ENCODE measurements around the gene USP7. TPM values are rescaled to one million over a fixed set of nuclear protein-coding genes. Genes with fewer than 3 reads are reported as not detected.

The USP7 gene
- total RNA-seq, result 57.9 TPM

DNA sequence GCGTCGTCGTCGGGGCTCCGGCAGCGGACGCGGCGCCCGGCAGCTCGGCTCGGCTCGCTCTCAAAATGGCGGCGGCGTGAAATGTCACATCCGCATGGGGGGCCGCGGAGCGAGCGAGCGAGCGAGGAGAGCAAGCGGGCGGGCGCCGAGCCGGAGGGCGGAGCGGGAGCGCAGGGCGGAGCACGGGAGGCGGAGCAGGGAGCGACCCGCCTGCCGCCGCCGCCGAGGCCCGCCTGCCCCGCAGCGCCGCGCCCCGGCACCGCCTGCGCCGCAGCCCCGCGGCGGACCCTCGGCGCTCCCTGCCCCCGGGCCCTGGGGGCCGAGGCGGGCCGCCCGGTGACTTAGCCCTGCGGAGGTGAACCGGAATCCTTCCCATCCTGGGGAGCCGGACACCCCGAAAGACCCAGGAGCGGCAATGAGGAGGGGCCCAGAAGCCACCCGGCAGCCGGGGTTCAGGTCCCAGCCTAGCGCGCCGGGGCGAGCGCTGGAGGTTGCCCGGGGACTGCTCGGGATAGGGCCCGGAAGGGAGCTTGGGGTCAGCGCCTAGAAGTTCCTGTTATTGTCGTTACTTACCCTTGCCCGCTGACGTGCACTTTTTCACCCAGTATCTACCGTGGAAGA lies at the start of gene USP7:
Gene USP7, minus strand, starts transcription at position 86 of the 621 bp plus-strand sequence. CDS start 621 bp downstream, outside the sequence.
- peak within 1 kb of the TSS; percentile 70 for H3K27ac ChIP-seq (ENCODE audit: low read depth, low read length)
- H3K9ac ChIP-seq (ENCODE audit: low read depth in 1 of 3, low read length in 3 of 3), result peak within 1 kb of the TSS; percentile 80 to 86 (median 85)
- H3K4me3 ChIP-seq (ENCODE audit: low read length in 3 of 3), result peak within 1 kb of the TSS; percentile 74 to 79 (median 77)
- H3K4me1 ChIP-seq (ENCODE audit: control insufficient read depth in 3 of 3, insufficient read depth in 3 of 3, low read length in 3 of 3), result peaks cover 32 to 35% (median 35%) of the 10 kb centered on the region in 3 donors
- H3K27me3 ChIP-seq (ENCODE audit: control insufficient read depth in 3 of 3, insufficient read depth in 3 of 3, low read length in 3 of 3), result no peaks in the 10 kb centered on the region
- no peaks in the 10 kb centered on the region for H3K9me3 ChIP-seq (ENCODE audit: control insufficient read depth in 3 of 3, low read length in 3 of 3)
- H3K36me3 ChIP-seq (ENCODE audit: control insufficient read depth in 3 of 3, insufficient read depth in 3 of 3, low read length in 3 of 3), result no peaks in the 10 kb centered on the region

DNA sequence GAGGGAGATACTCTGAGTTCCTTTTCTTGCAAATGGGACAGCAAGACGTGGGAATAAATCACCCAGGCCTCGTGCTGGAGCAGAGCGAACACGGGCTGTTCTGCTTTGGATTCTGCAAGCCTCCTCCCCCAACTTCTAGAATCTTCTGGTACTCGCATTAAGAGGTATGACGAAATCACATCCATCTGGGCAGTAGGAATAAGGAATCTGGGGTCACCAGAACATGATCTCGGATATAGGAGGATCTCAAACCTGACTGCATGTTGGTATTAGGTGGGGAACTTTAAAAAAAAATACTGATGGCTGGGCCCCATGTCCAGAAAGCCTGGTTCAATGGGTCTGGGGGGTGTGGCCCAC lies 49.8 kb upstream of the USP7 start:
- Histone ChIP-seq H3K4me3 (ENCODE audit: low read length in 3 of 3) (no peak overlapping the region), H3K9ac (ENCODE audit: low read depth in 1 of 3, low read length in 3 of 3) (no peak overlapping the region)

DNA sequence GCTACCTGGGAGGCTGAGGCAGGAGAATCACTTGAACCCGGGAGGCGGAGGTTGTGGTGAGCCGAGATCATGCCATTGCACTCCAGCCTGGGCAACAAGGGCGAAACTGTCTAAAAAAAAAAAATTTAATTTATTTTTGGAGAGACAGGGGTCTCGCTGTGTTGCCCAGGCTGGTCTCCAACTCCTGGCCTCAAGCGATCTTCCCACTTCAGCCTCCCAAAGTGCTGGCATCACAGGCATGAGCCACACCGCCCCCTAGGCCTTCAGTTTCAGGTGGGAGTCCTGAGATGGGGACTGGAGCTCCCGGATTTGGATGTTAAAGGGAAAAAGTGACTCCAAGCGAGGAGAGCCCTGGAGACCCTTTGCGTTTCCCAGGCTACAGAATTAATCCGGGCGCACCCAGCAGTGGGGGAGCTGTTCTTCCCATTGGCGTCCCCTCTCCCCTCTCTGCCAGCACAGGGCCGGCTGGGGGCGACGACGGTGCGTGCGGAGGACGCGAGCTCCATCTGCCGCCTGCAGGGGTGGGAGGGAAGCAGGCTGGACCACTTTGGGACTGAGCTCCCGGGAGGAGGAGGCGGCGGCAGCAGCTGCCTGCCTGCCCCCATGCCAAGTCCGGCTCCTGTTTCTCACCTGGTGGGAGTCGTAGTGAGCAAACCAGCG lies 49.3 kb upstream of the USP7 start:
- peaks cover 2 to 5% (median 4%) of the 10 kb centered on the region in 3 donors for H3K9me3 ChIP-seq (ENCODE audit: control insufficient read depth in 3 of 3, low read length in 3 of 3)
- peaks cover 5 to 9% (median 5%) of the 10 kb centered on the region in 3 donors for H3K4me1 ChIP-seq (ENCODE audit: control insufficient read depth in 3 of 3, insufficient read depth in 3 of 3, low read length in 3 of 3)
- H3K27me3 ChIP-seq (ENCODE audit: control insufficient read depth in 3 of 3, insufficient read depth in 3 of 3, low read length in 3 of 3), result peaks cover 0 to 6% (median 0%) of the 10 kb centered on the region in 3 donors
- H3K27ac ChIP-seq (ENCODE audit: low read depth, low read length), result no peak overlapping the region
- no peak overlapping the region for H3K9ac ChIP-seq (ENCODE audit: low read depth in 1 of 3, low read length in 3 of 3)
- no peaks in the 10 kb centered on the region for H3K36me3 ChIP-seq (ENCODE audit: control insufficient read depth in 3 of 3, insufficient read depth in 3 of 3, low read length in 3 of 3)
- no peak overlapping the region for H3K4me3 ChIP-seq (ENCODE audit: low read length in 3 of 3)

More for the DNA sequence above, 49.8 kb upstream of the USP7 start:
- H3K9me3 ChIP-seq (ENCODE audit: control insufficient read depth in 3 of 3, low read length in 3 of 3), result peaks cover 2 to 5% (median 4%) of the 10 kb centered on the region in 3 donors
- no peaks in the 10 kb centered on the region for H3K36me3 ChIP-seq (ENCODE audit: control insufficient read depth in 3 of 3, insufficient read depth in 3 of 3, low read length in 3 of 3)
- H3K27ac ChIP-seq (ENCODE audit: low read depth, low read length), result no peak overlapping the region
- H3K27me3 ChIP-seq (ENCODE audit: control insufficient read depth in 3 of 3, insufficient read depth in 3 of 3, low read length in 3 of 3), result peaks cover 0 to 6% (median 0%) of the 10 kb centered on the region in 3 donors
- H3K4me1 ChIP-seq (ENCODE audit: control insufficient read depth in 3 of 3, insufficient read depth in 3 of 3, low read length in 3 of 3), result peaks cover 2 to 6% (median 4%) of the 10 kb centered on the region in 3 donors

DNA sequence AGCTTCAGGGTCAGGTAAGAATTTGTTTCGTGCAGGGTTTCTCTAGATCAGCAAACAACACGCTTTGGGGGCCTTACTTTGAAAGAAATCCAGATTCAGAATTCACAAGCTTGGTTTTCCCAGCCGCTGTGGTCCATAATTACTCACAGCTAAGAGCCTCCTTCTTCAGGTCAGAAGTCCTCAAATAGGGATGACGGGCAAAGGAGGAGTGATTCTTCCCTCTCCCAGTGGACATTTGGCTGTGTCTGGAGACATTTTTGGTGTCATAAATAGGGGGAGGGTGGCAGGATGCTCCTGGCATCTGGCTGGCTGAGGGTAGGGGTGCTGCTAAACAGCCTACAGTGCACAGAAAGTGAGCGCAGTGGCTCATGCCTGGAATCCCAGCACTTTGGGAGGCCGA lies 48.6 kb upstream of the USP7 start:
- Histone ChIP-seq H3K9ac (ENCODE audit: low read depth in 1 of 3, low read length in 3 of 3) (no peak overlapping the region), H3K27me3 (ENCODE audit: control insufficient read depth in 3 of 3, insufficient read depth in 3 of 3, low read length in 3 of 3) (peaks cover 0 to 6% (median 0%) of the 10 kb centered on the region in 3 donors)

DNA sequence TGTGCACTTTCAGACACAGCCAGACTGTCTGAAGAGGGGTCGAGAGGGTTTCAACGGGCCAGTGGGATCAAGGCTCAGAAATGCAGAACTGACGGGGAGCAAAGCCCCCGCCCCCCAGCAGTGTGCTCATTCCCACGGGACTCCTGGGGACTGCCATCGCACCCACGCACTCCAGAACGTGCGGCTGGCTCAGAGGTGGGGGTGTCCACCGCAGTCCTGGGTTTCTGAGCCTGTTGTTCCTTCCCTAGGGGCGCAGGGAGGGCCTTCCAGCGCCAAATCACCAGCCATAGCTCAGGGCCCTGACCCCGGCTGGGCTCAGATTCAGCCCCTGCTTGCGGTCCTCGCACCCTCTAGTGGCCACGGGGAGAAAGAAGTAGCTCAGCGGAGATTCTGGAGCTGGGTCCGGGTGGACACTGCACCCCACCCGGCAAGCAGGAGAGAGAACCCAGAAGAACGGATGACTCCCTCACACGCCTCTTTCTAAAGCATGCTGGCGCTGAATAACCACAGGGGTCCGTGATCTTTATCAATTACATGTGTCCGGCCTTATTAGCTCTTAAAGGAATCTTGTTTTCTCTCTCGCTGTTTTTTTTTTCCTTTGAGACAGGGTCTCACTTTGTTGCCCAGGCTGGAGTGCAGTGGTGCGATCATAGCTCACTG lies 45.0 kb upstream of the USP7 start:
- Histone ChIP-seq H3K9ac (ENCODE audit: low read depth in 1 of 3, low read length in 3 of 3) (peak overlapping the region; percentile 45 to 77 (median 73)), H3K4me3 (ENCODE audit: low read length in 3 of 3) (peak overlapping the region; percentile 64 to 72 (median 68)), H3K27me3 (ENCODE audit: control insufficient read depth in 3 of 3, insufficient read depth in 3 of 3, low read length in 3 of 3) (peaks cover 0 to 2% (median 0%) of the 10 kb centered on the region in 3 donors), H3K4me1 (ENCODE audit: control insufficient read depth in 3 of 3, insufficient read depth in 3 of 3, low read length in 3 of 3) (peaks cover 5 to 9% (median 5%) of the 10 kb centered on the region in 3 donors), H3K36me3 (ENCODE audit: control insufficient read depth in 3 of 3, insufficient read depth in 3 of 3, low read length in 3 of 3) (no peaks in the 10 kb centered on the region), H3K27ac (ENCODE audit: low read depth, low read length) (no peak overlapping the region), H3K9me3 (ENCODE audit: control insufficient read depth in 3 of 3, low read length in 3 of 3) (no peaks in the 10 kb centered on the region)

More for the DNA sequence above, 48.6 kb upstream of the USP7 start:
- H3K4me3 ChIP-seq (ENCODE audit: low read length in 3 of 3), result no peak overlapping the region
- no peak overlapping the region for H3K27ac ChIP-seq (ENCODE audit: low read depth, low read length)
- H3K36me3 ChIP-seq (ENCODE audit: control insufficient read depth in 3 of 3, insufficient read depth in 3 of 3, low read length in 3 of 3), result no peaks in the 10 kb centered on the region
- H3K4me1 ChIP-seq (ENCODE audit: control insufficient read depth in 3 of 3, insufficient read depth in 3 of 3, low read length in 3 of 3), result peaks cover 5 to 9% (median 5%) of the 10 kb centered on the region in 3 donors
- H3K9me3 ChIP-seq (ENCODE audit: control insufficient read depth in 3 of 3, low read length in 3 of 3), result peaks cover 2 to 5% (median 4%) of the 10 kb centered on the region in 3 donors

DNA sequence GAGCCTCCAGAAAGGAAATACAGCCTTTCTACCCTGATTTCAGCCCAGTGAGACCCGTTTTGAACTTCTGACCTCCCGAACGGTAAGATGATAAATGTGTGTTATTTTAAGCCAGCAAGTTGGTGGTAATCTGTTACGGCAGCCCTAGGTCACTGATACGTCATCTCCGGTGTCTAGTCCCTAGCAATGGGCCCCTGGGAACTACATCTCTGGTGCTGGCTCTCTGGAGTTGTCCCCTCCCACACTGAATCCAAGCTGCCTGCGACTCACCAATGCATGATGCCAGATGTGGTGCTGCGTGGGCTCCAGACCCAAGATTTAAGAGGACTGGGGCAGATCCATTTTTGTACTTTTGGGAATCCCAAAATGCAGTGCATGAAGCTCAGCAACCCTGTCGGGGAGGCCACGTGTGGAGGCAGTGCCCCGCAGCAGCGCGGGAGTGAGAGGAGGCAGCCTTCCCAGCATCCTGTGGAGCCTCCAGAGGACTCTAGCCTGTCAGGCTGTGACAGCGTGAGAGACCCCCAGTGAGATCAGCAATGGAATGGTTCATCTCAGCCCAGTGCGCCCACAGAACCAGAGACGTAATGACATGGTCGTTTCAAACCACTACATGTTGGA lies 43.6 kb upstream of the USP7 start:
- H3K4me1 ChIP-seq (ENCODE audit: control insufficient read depth in 3 of 3, insufficient read depth in 3 of 3, low read length in 3 of 3), result peaks cover 5 to 9% (median 5%) of the 10 kb centered on the region in 3 donors
- peaks cover 0 to 2% (median 0%) of the 10 kb centered on the region in 3 donors for H3K27me3 ChIP-seq (ENCODE audit: control insufficient read depth in 3 of 3, insufficient read depth in 3 of 3, low read length in 3 of 3)
- no peak overlapping the region for H3K9ac ChIP-seq (ENCODE audit: low read depth in 1 of 3, low read length in 3 of 3)
- H3K36me3 ChIP-seq (ENCODE audit: control insufficient read depth in 3 of 3, insufficient read depth in 3 of 3, low read length in 3 of 3), result no peaks in the 10 kb centered on the region
- H3K27ac ChIP-seq (ENCODE audit: low read depth, low read length), result no peak overlapping the region
- no peaks in the 10 kb centered on the region for H3K9me3 ChIP-seq (ENCODE audit: control insufficient read depth in 3 of 3, low read length in 3 of 3)
- H3K4me3 ChIP-seq (ENCODE audit: low read length in 3 of 3), result no peak overlapping the region

DNA sequence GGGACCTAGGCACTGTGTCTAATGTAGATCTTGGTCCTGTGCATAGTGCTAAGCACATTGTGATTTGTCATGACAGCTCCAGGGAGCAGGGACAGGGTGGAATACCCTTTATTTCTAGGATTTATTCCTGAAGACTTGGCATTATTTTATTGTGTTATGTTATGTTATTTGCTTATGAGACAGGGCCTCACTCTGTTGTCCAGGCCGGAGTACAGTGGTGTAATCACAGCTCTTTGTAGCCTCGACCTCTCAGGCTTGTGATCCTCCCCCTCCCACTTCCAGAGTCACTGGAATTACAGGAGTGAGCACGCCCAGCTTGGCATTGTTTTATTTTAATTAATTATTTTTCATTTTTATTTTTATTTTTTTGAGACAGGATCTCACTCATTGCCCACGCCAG lies 40.5 kb upstream of the USP7 start:
- peaks cover 0 to 2% (median 0%) of the 10 kb centered on the region in 3 donors for H3K27me3 ChIP-seq (ENCODE audit: control insufficient read depth in 3 of 3, insufficient read depth in 3 of 3, low read length in 3 of 3)
- no peaks in the 10 kb centered on the region for H3K36me3 ChIP-seq (ENCODE audit: control insufficient read depth in 3 of 3, insufficient read depth in 3 of 3, low read length in 3 of 3)
- H3K9ac ChIP-seq (ENCODE audit: low read depth in 1 of 3, low read length in 3 of 3), result no peak overlapping the region
- no peak overlapping the region for H3K27ac ChIP-seq (ENCODE audit: low read depth, low read length)
- no peaks in the 10 kb centered on the region for H3K9me3 ChIP-seq (ENCODE audit: control insufficient read depth in 3 of 3, low read length in 3 of 3)
- peaks cover 5 to 9% (median 5%) of the 10 kb centered on the region in 3 donors for H3K4me1 ChIP-seq (ENCODE audit: control insufficient read depth in 3 of 3, insufficient read depth in 3 of 3, low read length in 3 of 3)
- no peak overlapping the region for H3K4me3 ChIP-seq (ENCODE audit: low read length in 3 of 3)

DNA sequence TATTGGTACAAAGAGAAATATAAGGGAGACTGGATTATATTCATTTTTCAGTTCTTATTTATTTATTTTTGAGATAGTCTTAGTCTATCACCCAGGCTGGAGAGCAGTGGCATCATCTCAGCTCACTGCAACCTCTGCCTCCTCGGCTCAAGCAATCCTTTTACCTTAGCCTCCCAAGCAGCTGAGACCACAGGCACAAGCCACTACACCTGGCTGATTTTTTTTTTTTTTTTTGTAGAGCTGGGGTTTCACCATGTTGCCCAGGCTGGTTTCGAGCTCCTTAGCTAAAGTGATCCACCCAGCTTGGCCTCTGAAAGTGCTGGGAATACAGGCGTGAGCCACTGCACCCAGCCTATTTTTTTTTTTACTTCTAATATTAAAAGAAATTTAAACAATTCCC lies 40.1 kb upstream of the USP7 start:
- no peak overlapping the region for H3K9ac ChIP-seq (ENCODE audit: low read depth in 1 of 3, low read length in 3 of 3)
- peaks cover 4 to 6% (median 5%) of the 10 kb centered on the region in 3 donors for H3K4me1 ChIP-seq (ENCODE audit: control insufficient read depth in 3 of 3, insufficient read depth in 3 of 3, low read length in 3 of 3)
- no peak overlapping the region for H3K4me3 ChIP-seq (ENCODE audit: low read length in 3 of 3)
- no peaks in the 10 kb centered on the region for H3K9me3 ChIP-seq (ENCODE audit: control insufficient read depth in 3 of 3, low read length in 3 of 3)
- H3K27me3 ChIP-seq (ENCODE audit: control insufficient read depth in 3 of 3, insufficient read depth in 3 of 3, low read length in 3 of 3), result peaks cover 0 to 2% (median 0%) of the 10 kb centered on the region in 3 donors
- no peak overlapping the region for H3K27ac ChIP-seq (ENCODE audit: low read depth, low read length)
- no peaks in the 10 kb centered on the region for H3K36me3 ChIP-seq (ENCODE audit: control insufficient read depth in 3 of 3, insufficient read depth in 3 of 3, low read length in 3 of 3)

DNA sequence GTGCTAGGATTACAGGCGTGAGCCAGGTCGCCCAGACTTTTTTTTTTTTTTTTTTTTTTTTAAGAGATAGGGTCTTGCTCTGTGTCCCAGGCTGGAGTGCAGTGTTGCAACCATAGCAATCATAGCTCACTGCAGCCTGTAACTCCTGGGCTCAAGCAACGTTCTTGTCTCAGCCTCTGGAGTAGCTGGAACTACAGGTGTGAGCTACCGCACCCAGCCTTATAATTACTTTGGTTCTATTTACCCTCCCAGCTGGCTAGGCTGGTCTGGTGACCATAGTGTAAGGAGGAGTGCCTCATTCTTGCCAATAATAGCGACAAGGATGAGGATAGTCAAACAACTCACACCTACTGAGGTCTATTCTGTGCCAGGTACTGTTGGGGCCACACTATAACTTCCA lies 39.6 kb upstream of the USP7 start:
- Histone ChIP-seq H3K4me1 (ENCODE audit: control insufficient read depth in 3 of 3, insufficient read depth in 3 of 3, low read length in 3 of 3) (peaks cover 0 to 2% (median 1%) of the 10 kb centered on the region in 3 donors), H3K9me3 (ENCODE audit: control insufficient read depth in 3 of 3, low read length in 3 of 3) (no peaks in the 10 kb centered on the region), H3K36me3 (ENCODE audit: control insufficient read depth in 3 of 3, insufficient read depth in 3 of 3, low read length in 3 of 3) (no peaks in the 10 kb centered on the region), H3K4me3 (ENCODE audit: low read length in 3 of 3) (no peak overlapping the region), H3K9ac (ENCODE audit: low read depth in 1 of 3, low read length in 3 of 3) (no peak overlapping the region), H3K27me3 (ENCODE audit: control insufficient read depth in 3 of 3, insufficient read depth in 3 of 3, low read length in 3 of 3) (peaks cover 0 to 2% (median 0%) of the 10 kb centered on the region in 3 donors), H3K27ac (ENCODE audit: low read depth, low read length) (no peak overlapping the region)

All from skeletal muscle tissue (tissue), 4 donors.